HEK293 (cell line): ENCODE measurements around the gene GALE.

Source experiments
- CTCF ChIA-PET: fragments of 350-600 bp; formaldehyde crosslinking; extraction: SDS; loops from one replicate; lab custom pipeline; 2021; ENCODE audit warnings: antibody characterized with exemption; lab: Yijun Ruan, JAX
- POLR2A ChIA-PET: fragments of 300-600 bp; formaldehyde crosslinking; extraction: SDS; loops from one replicate; lab custom pipeline; 2020; ENCODE audit warnings: antibody characterized with exemption, inconsistent platforms; lab: Yijun Ruan, JAX
- H3K27ac ChIP-seq: fragments of 200-500 bp; sonication (Bioruptor generic); 2 replicates; pipeline ENCODE4 v1.5.1; 2014; ENCODE audit warnings: low read depth, low read length, control low read depth, inconsistent platforms; ENCODE audit errors: extremely low read depth
- H3K36me3 ChIP-seq, 2 experiments: fragments of 200-500 bp in 1 of 2; sonication (Bioruptor generic) in 1 of 2; 1 replicate in 1 of 2; 2 replicates in 1 of 2; pipeline ENCODE4 v1.5.1; 2014 to 2017; ENCODE audit warnings: inconsistent platforms in 2 of 2, low read length in 2 of 2; ENCODE audit not compliant: control insufficient read depth in 2 of 2, insufficient read depth in 1 of 2
- H3K4me1 ChIP-seq: fragments of 200-500 bp; sonication (Bioruptor generic); 2 replicates; pipeline ENCODE4 v1.5.1; 2014; ENCODE audit warnings: mild to moderate bottlenecking, low read length, inconsistent platforms; ENCODE audit not compliant: control insufficient read depth, insufficient read depth
- H3K4me3 ChIP-seq: 2 replicates; pipeline ENCODE4 v1.5.1; 2011; ENCODE audit warnings: low read depth, mild to moderate bottlenecking, control low read depth, low read length, moderate library complexity
- H3K9me3 ChIP-seq: fragments of 200-500 bp; sonication (Bioruptor generic); 2 replicates; pipeline ENCODE4 v1.5.1; 2014; ENCODE audit warnings: low read depth, low read length, inconsistent platforms; ENCODE audit not compliant: control insufficient read depth, insufficient read depth
- GLI4 ChIP-seq: fragments of 450-650 bp; formaldehyde crosslinking; IDR thresholded peaks from 2 replicates; pipeline ENCODE4 v1.5.1; 2016; ENCODE audit warnings: missing biosample characterization, missing genetic modification characterization
- GLIS2 ChIP-seq: fragments of 450-650 bp; formaldehyde crosslinking; IDR thresholded peaks from 2 replicates; pipeline ENCODE4 v1.5.1; 2016; ENCODE audit warnings: missing biosample characterization, missing genetic modification characterization
- IKZF3 ChIP-seq: fragments of 450-650 bp; IDR thresholded peaks from 2 replicates; pipeline ENCODE4 v1.5.0; 2018; ENCODE audit warnings: missing biosample characterization, mild to moderate bottlenecking, missing genetic modification characterization, moderate library complexity
- KLF1 ChIP-seq: fragments of 450-650 bp; formaldehyde crosslinking; IDR thresholded peaks from 2 replicates; pipeline ENCODE4 v1.5.1; 2016; ENCODE audit warnings: missing biosample characterization, missing genetic modification characterization
- KLF8 ChIP-seq: fragments of 450-650 bp; formaldehyde crosslinking; IDR thresholded peaks from 2 replicates; pipeline ENCODE4 v1.5.1; 2016; ENCODE audit warnings: missing biosample characterization, missing genetic modification characterization
- PATZ1 ChIP-seq: fragments of 450-650 bp; formaldehyde crosslinking; IDR thresholded peaks from 2 replicates; pipeline ENCODE4 v1.5.1; 2016; ENCODE audit warnings: missing biosample characterization, missing genetic modification characterization
- PRDM4 ChIP-seq: fragments of 450-650 bp; formaldehyde crosslinking; IDR thresholded peaks from 2 replicates; pipeline ENCODE4 v1.5.1; 2017; ENCODE audit warnings: missing biosample characterization, missing genetic modification characterization
- SETDB1 ChIP-seq: IDR thresholded peaks from one replicate; pipeline ENCODE4 v1.6.1; 2017; ENCODE audit warnings: mild to moderate bottlenecking, low read length, moderate library complexity, mixed read lengths; ENCODE audit not compliant: insufficient read length
- TRIM28 ChIP-seq: IDR thresholded peaks from 2 replicates; pipeline ENCODE4 v1.6.1; 2011; ENCODE audit warnings: low read length, control low read depth, borderline replicate concordance
- TSHZ1 ChIP-seq: fragments of 450-650 bp; formaldehyde crosslinking; IDR thresholded peaks from 2 replicates; pipeline ENCODE4 v1.5.1; 2016; ENCODE audit warnings: missing biosample characterization, missing genetic modification characterization, borderline replicate concordance
- YY1 ChIP-seq: fragments of 450-650 bp; formaldehyde crosslinking; IDR thresholded peaks from 2 replicates; pipeline ENCODE4 v1.5.1; 2018; ENCODE audit warnings: missing biosample characterization, missing genetic modification characterization
- ZBTB49 ChIP-seq: fragments of 450-650 bp; formaldehyde crosslinking; IDR thresholded peaks from 2 replicates; pipeline ENCODE4 v1.5.1; 2016; ENCODE audit warnings: missing biosample characterization, missing genetic modification characterization, low read depth
- ZNF10 ChIP-seq: fragments of 450-650 bp; formaldehyde crosslinking; IDR thresholded peaks from 2 replicates; pipeline ENCODE4 v1.5.1; 2017; ENCODE audit warnings: missing biosample characterization, missing genetic modification characterization
- ZNF121 ChIP-seq: fragments of 450-650 bp; formaldehyde crosslinking; IDR thresholded peaks from 2 replicates; pipeline ENCODE4 v1.5.1; 2016; ENCODE audit warnings: missing biosample characterization, missing genetic modification characterization
- ZNF2 ChIP-seq: fragments of 450-650 bp; formaldehyde crosslinking; IDR thresholded peaks from 2 replicates; pipeline ENCODE4 v1.5.1; 2016; ENCODE audit warnings: missing biosample characterization, missing genetic modification characterization
- ZNF214 ChIP-seq: fragments of 450-650 bp; formaldehyde crosslinking; IDR thresholded peaks from 2 replicates; pipeline ENCODE4 v1.5.1; 2017; ENCODE audit warnings: missing biosample characterization, mild to moderate bottlenecking, missing genetic modification characterization, borderline replicate concordance
- ZNF24 ChIP-seq: fragments of 450-650 bp; formaldehyde crosslinking; IDR thresholded peaks from 2 replicates; pipeline ENCODE4 v1.5.1; 2016; ENCODE audit warnings: missing biosample characterization, missing genetic modification characterization
- ZNF266 ChIP-seq: fragments of 450-650 bp; formaldehyde crosslinking; IDR thresholded peaks from 2 replicates; pipeline ENCODE4 v1.5.1; 2016; ENCODE audit warnings: missing biosample characterization, missing genetic modification characterization, low read depth
- ZNF292 ChIP-seq: fragments of 450-650 bp; formaldehyde crosslinking; IDR thresholded peaks from 2 replicates; pipeline ENCODE4 v1.5.1; 2016; ENCODE audit warnings: low read depth, missing biosample characterization, missing genetic modification characterization, borderline replicate concordance
- ZNF501 ChIP-seq: fragments of 450-650 bp; formaldehyde crosslinking; IDR thresholded peaks from 2 replicates; pipeline ENCODE4 v1.5.1; 2016; ENCODE audit warnings: missing biosample characterization, missing genetic modification characterization
- ZNF529 ChIP-seq: fragments of 450-650 bp; formaldehyde crosslinking; IDR thresholded peaks from 2 replicates; pipeline ENCODE4 v1.5.1; 2017; ENCODE audit warnings: missing genetic modification characterization, missing biosample characterization; ENCODE audit not compliant: insufficient replicate concordance
- ZNF561 ChIP-seq: fragments of 450-650 bp; IDR thresholded peaks from 2 replicates; pipeline ENCODE4 v1.5.1; 2018; ENCODE audit warnings: missing biosample characterization, missing genetic modification characterization, borderline replicate concordance
- ZNF580 ChIP-seq: fragments of 450-650 bp; formaldehyde crosslinking; IDR thresholded peaks from 2 replicates; pipeline ENCODE4 v1.5.1; 2016; ENCODE audit warnings: missing biosample characterization, missing genetic modification characterization
- ZNF843 ChIP-seq: fragments of 450-650 bp; formaldehyde crosslinking; IDR thresholded peaks from 2 replicates; pipeline ENCODE4 v1.5.1; 2016; ENCODE audit warnings: missing biosample characterization, missing genetic modification characterization

The GALE gene

GRCh38 chr1:23843644-23844043 lies 43.1 kb upstream of the GALE start:
- H3K4me3 ChIP-seq, result no peak overlapping the region
- CTCF ChIA-PET, result interaction anchor here (0.6 to 3.0 kb wide), 5 partner anchors 27 to 73 kb away, joined by 3 to 17 read pairs (median 4); no protein-coding TSS in a partner anchor
- POLR2A ChIA-PET, result interaction anchor here (0.6 to 1.5 kb wide), 2 partner anchors 18 to 65 kb away, joined by 3 to 4 read pairs; partner anchors contain the start of gene HMGCL
- H3K9me3 ChIP-seq, result no peaks in the 10 kb centered on the region
- peak; percentile 68 for TF ChIP-seq ZNF121
- TF ChIP-seq ZNF843 (tag by site-specific recombination), result no peak
- TF ChIP-seq, all 188 proteins: peak for 1
- H3K27ac ChIP-seq, result no peak overlapping the region
- peaks cover 9 to 37% of the 10 kb centered on the region in 2 experiments; a peak in 2 of 3 replicates for H3K36me3 ChIP-seq
- H3K4me1 ChIP-seq, result no peaks in the 10 kb centered on the region

- POLR2A ChIA-PET, result interaction anchor here (0.7 kb wide), 2 partner anchors 17 to 47 kb away, joined by 5 to 6 read pairs; no protein-coding TSS in a partner anchor
- Histone ChIP-seq H3K4me3 (peak overlapping the region; percentile 21), H3K27ac (no peak overlapping the region), H3K36me3 (no peaks in the 10 kb centered on the region; a peak in 1 of 3 replicates), H3K9me3 (no peaks in the 10 kb centered on the region), H3K4me1 (no peaks in the 10 kb centered on the region)
- CTCF ChIA-PET, result interaction anchor here (0.6 to 2.2 kb wide), 7 partner anchors 13 to 207 kb away, joined by 3 to 10 read pairs (median 3); partner anchors contain the start of gene HMGCL
- TF ChIP-seq ZNF292 (tag by site-specific recombination) (no peak), IKZF3 (tag by site-specific recombination) (no peak), ZNF529 (tag by site-specific recombination) (no peak), ZNF10 (tag by site-specific recombination) (no peak), ZNF561 (tag by site-specific recombination) (no peak), ZBTB49 (tag by site-specific recombination) (no peak), ZNF501 (tag by site-specific recombination) (no peak), PATZ1 (tag by site-specific recombination) (peak; percentile 55), ZNF214 (tag by site-specific recombination) (no peak), SETDB1 (no peak), GLI4 (tag by site-specific recombination) (no peak), KLF1 (peak; percentile 45; the same call in 1 of the 2 replicates), PRDM4 (no peak), YY1 (tag by site-specific recombination) (no peak), GLIS2 (tag by site-specific recombination) (peak; percentile 77), ZNF266 (tag by site-specific recombination) (no peak), ZNF580 (no peak), ZNF2 (tag by site-specific recombination) (no peak), ZNF24 (no peak), TSHZ1 (tag by site-specific recombination) (no peak), TRIM28 (no peak), KLF8 (tag by site-specific recombination) (peak; percentile 47; the same call in 1 of the 2 replicates)
Measured at GRCh38 chr1:23838401-23838866, 37.9 kb upstream of the GALE start.
